Activated T-cell treated with anti-CD3 and anti-CD28 coated beads, Interleukin-2, amount 50 U/mL, for 24 hours (primary cell): ENCODE measurements around the gene CCND1.

ENCODE experiments used
- DNase-seq: peaks from one replicate; pipeline ENCODE4 v3.0.0-alpha.2; 2020
- H3K27ac Mint-ChIP-seq: 2 replicates; pipeline ENCODE4 v1.8.0; 2020; ENCODE audit warnings: mild to moderate bottlenecking, mixed read lengths
- H3K27me3 Mint-ChIP-seq: 2 replicates; pipeline ENCODE4 v1.8.0; 2020; ENCODE audit warnings: mixed read lengths
- H3K36me3 Mint-ChIP-seq: 2 replicates; pipeline ENCODE4 v1.8.0; 2020; ENCODE audit warnings: low read depth, mixed read lengths
- H3K4me1 Mint-ChIP-seq: 2 replicates; pipeline ENCODE4 v1.8.0; 2020; ENCODE audit warnings: low read depth, mixed read lengths
- H3K4me3 Mint-ChIP-seq: 2 replicates; pipeline ENCODE4 v1.8.0; 2020; ENCODE audit warnings: mild to moderate bottlenecking, moderate library complexity, mixed read lengths
- H3K9me3 Mint-ChIP-seq: 2 replicates; pipeline ENCODE4 v1.8.0; 2020; ENCODE audit warnings: mixed read lengths

CCND1 gene

GRCh38 chr11:69703453-69703767, 62.5 kb downstream of the CCND1 start:
- no peak for DNase-seq
- Mint-ChIP-seq H3K27ac (no peak overlapping the region), H3K4me3 (no peak overlapping the region), H3K9me3 (no peaks in the 10 kb centered on the region), H3K36me3 (no peaks in the 10 kb centered on the region), H3K27me3 (peaks cover 77% of the 10 kb centered on the region), H3K4me1 (peaks cover 11% of the 10 kb centered on the region)
